Smooth muscle cell of the brain vasculature (primary cell): Measurements from ENCODE around the gene SLC29A2.
"Not testable (repeated sequence)": the region's sequence is repeated elsewhere in the genome, so short reads cannot be mapped to it uniquely, and the experiment has no call there.

Experiments used
- DNase-seq: peaks from one replicate; pipeline ENCODE4 v3.0.0-alpha.2; 2012; ENCODE audit warnings: low read depth, low spot score

The SLC29A2 gene

DNA sequence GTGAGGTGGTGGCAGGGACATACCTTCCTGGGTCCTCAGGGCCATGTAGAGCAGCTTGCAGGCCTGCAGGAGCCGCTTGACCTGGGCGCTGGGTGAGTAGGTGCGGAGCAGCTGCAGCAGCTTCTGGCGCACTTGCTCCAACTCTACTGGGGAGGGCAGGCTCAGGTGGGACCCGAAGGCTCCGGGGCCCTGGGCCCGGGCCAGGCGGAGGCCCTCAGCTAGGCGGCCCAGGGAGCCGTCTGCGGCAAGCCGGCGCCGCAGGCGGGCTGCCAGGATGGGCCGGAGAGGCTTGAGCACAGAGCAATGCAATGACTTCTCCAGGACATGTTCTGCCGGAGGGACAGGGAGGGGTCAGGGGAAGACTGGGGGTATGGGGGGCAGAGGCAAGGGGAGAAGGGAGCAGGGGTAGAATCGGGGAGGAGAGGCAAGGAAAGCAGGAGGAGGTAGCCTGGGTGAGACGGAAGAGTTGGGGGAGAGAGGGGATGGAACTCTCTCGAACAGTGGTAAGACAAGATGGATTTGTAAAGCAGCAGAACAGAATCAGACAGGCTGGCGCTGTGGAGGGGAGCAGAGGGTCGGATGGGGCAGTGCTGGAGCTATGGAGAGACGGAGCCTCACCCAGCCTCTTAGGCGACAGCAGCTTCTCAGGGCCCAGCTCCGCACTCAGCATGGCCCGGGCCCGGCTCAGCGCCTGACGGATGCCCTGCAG, 37.5 kb downstream of the SLC29A2 start:
- DNase-seq, result no peak

- no peak for DNase-seq
Measured at GRCh38 chr11:66333220-66333877, 38.2 kb downstream of the SLC29A2 start.

DNA sequence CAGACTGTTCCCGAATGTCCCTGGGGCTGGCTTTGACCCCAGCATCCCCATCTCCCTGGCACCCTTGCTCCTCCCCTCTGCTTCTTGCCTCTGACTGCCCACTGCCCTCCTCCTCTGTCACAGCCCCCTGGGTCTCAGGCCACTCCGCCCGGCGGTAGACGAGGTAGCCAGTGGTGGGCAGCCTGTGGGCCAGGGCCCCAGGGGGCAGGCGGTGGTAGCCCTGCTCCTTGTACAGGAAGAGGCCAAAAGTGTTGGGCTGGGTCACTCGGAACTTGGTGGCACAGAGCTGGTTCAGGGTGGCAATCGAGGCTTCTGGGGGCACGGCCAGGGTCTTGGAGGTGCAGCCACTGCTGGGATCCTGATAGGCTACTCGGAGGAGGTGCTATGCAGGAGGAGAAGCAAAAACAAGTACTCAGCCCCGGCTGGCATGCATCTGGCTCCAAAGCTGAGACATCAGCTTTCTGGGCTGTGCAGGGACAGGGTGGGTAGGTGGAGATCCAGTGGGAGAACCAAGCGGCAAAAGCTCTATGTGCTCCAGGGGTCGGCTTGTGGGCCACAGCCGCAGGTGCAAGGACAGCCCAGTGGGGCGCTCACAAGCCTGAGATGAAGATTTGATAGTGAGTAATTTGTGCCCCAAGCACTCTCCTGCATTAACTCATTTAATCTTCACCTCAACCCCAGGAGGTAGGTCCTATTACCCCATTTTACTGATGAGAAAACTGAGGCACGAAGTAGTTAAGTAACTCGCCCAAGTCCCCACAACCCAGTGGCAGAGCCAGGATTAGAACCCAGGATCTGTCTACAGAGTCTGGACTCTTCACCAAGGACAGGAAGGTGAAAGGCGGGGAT, 39.0 kb downstream of the SLC29A2 start:
- no peak for DNase-seq

DNA sequence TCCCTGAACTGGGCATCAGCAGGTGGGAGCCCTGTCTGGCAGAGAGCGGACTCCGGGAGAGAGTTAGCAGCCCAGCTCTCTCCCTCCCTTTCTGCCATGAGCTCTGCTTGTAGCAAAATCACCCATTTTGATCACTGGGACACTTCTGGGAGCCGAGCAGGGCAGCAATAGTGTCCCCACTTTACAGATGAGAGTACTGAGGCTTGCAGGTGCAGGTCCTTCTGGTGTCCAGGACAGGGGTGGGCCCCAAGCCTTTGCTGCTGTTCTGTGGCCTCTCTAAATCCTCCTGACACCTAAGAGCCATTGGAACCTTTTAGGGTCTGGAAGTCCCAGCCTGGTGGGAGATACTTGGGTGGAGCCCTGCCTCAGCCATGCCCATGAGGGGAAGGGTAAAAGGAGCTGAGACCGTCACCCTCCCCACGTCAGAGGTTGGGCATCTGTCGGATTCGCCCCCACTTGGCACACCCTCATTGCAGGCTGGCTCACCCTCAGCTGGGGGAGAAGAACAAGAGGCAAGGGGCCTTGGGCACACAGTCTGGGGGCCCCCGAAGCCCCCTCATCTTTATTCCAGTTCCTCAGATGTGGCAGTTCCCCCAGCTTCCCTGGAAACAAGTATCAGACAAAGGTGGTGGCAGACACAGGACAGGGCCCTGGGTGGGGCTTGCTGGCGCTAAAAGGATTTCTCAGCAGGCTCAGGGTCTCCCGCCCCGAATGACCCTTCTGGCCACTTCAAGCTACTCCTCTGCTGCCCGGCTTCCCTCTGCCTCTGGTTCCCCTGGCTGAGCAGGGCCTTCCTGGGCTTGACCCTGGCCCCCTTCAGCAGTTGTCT, 39.8 kb downstream of the SLC29A2 start:
- DNase-seq, result no peak

DNA sequence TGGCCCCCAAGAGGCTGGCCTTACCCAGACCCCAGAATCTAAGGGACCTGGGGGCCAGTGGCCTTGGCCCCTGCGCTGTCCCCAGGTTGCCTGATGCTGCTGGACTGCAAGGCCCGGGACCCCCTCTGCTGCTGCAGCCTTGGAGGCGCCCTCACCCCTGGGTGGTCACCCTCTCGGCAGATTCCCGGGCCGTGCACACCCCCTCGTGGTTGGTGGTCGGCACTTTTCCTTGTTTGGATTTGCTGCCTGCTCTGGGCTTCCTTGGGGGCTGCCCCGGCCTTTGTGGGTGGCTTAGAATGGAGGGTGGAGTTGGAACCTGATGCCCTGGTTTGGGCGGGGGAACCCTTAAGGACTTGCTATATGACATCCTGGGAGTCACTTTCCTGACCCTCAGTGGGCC, 40.6 kb downstream of the SLC29A2 start:
- DNase-seq, result no peak

DNA sequence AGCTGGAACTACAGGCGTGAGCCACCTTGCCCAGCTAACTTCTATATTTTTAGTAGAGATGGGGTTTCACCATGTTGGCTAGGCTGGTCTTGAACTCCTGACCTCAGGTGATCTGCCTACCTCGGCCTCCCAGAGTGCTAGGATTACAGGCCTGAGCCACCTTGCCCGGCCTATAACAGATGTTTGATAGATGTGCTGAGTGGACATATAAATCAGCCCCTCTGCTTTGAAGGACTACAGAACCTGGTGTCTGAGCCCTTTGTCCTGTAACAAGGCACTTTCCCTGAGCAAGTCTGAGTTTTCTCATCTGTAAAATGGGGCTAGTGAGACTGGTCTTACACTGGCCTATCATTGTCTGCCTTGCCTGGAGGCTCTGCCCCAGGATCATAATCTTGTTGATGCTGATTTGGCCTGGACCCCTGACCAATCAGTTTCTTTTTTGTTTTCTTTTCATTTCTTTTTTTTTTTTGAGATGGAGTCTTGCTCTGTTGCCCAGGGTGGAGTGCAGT, 42.3 kb downstream of the SLC29A2 start:
- DNase-seq, result no peak

GRCh38 chr11:66328302-66329144, 43.0 kb downstream of the SLC29A2 start:
- DNase-seq, result no peak

- DNase-seq, result no peak
Measured at GRCh38 chr11:66328031-66328301, 43.6 kb downstream of the SLC29A2 start.

- no peak for DNase-seq
Measured at GRCh38 chr11:66327171-66328030, 44.2 kb downstream of the SLC29A2 start.

DNA sequence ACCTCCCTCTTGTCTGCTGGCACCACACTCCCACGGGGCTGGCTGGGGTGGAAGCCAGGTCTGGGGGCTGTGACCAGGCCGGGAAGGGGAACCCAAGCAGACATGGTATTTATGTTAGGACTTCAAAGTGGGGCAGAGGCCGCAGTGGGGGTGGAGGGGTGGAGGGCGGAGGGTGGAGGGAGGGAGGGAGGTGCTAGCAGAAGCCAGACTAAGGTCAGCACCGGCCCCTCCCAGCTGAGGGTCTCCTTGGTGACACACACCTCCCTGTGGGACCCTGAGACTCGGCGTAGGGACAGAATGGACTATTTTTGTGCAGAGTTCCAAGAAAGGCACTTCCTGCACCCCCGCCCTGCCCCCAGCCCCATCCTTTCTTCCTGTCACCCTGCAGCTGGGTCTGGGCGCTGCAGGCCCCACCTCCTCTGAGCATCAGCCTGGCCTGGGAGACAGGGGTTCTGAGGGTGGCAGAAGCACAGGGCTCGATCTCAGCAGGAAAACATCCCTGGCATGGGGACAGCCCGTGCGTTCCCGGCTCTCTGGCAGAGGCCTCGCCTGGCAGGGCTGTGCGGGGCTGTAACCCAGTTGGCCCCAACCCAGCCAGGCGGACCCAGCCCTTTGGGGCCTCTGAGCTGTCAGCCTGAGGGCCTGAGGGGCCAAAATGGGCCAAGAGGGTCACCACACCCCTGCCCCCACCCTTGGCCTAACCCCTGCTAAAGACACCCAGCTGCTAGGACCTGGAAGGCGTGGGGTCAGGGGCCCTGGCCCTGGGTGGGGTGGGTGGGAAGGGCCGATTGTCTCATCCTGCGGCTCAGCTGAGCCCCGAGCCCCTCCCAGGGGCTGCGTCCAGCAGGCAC, 45.1 kb downstream of the SLC29A2 start:
- DNase-seq, result no peak

- no peak for DNase-seq
Measured at GRCh38 chr11:66325263-66325671, 46.3 kb downstream of the SLC29A2 start.

GRCh38 chr11:66324664-66325063, 46.9 kb downstream of the SLC29A2 start:
- DNase-seq, result no peak

DNA sequence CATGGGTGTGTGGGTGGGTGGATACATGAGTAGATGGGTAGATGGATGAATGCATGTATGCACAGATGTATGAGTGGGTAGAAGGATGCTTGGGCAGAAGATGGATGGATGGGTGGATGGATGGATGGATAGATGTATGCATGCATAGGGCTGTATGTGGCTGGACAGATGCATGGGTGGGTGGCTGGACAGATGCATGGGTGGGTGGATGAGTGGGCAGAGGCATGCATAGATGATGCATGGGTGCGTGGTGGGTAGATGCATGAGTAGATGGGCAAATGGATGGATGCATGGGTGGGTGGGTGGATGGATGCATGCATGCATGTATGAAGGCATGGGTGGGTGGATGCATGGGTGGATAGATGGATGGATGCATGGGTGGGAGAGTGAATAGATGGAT, 47.9 kb downstream of the SLC29A2 start:
- no peak for DNase-seq

GRCh38 chr11:66322732-66323427, 48.7 kb downstream of the SLC29A2 start:
- DNase-seq, result no peak

- DNase-seq, result no peak
Measured at GRCh38 chr11:66321606-66322005, 50.0 kb downstream of the SLC29A2 start.

GRCh38 chr11:66320748-66321147, 50.8 kb downstream of the SLC29A2 start:
- DNase-seq, result not testable (repeated sequence)

GRCh38 chr11:66320289-66320688, 51.3 kb downstream of the SLC29A2 start:
- not testable (repeated sequence) for DNase-seq

GRCh38 chr11:66318600-66318970, 53.0 kb downstream of the SLC29A2 start:
- no peak for DNase-seq
